HG03139 (cell line): ENCODE data around the gene DACH1.

ENCODE experiments used
- ATAC-seq: cut with Tn5 transposase; IDR thresholded peaks from one replicate; pipeline ENCODE4 v1.9.1; 2021; ENCODE audit not compliant: unreplicated experiment

DACH1 gene

DNA sequence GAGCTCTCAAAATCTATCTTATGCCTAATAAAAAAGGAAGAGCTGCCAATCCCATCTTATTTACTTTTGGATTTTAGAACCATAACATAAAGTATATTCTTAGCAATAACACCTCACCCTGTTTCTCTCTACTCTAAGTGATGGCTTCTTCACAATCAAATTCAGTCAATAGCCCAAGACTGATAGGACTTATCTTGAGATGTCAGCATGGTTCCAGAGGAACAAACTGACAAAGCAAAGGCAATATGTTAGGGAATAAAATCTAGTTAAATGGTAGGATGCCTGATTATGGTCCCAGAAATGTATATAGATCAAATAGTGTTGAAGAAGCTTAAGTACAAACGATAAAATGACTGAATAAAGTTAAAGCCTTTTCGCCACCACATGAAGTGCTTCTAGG is 36.3 kb downstream of the DACH1 start:
- no peak for ATAC-seq

DNA sequence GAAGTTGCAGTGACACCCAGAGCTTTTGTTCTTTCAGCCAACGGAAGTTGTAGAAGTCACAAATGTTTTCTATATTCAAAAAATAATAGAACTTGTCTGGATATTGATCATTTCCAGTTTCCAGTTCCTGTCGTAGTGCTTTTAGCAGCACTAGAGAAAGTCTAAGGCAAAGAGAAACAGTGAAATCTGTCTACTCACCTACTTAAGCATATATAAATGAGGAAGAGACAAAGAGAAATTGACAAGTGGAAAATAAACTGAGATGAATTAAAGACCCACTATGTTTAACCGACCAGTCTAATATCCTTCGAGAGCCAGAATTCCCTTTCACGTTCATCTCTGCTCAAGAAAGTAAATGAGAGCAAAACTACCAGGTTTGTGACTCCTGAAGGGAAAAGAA is 36.7 kb downstream of the DACH1 start:
- ATAC-seq: no peak

DNA sequence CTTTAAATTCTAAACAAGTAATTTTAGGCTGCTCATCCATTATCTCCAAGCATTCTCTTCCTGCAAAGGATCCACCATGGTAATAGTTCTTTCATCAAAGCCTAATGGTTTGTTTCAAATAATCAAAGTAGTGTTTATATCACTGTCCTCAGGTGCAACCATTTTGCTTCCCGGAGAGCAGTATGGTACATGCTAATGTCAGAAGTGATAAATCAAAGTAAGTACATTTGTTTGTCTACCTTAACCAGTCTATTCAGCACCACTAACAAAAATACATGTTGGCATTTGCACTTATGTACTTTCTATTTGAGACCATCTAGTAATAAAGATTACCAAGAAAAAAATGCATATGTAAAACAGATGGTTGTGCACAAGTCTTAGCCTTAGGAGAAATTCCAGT is 37.5 kb downstream of the DACH1 start:
- no peak for ATAC-seq

DNA sequence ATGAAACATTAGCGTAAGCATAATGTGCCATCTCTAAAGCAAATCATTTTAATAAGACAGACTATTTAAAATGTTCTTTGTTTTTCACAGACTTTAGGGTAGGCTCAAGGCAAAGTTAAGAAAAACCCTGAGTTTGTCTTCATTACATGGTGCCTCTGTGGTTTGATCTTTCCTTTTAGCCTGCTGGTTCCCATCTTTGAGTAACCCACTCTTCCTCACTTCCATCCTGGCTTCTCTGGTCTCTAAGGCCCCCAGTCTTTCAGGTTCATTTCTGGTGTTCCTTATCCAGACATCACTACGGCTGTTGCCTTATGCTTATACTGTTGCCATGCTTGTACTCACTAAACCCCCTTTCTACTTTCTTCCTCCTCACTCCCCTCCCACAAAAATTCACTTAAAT is 38.4 kb downstream of the DACH1 start:
- no peak for ATAC-seq

DNA sequence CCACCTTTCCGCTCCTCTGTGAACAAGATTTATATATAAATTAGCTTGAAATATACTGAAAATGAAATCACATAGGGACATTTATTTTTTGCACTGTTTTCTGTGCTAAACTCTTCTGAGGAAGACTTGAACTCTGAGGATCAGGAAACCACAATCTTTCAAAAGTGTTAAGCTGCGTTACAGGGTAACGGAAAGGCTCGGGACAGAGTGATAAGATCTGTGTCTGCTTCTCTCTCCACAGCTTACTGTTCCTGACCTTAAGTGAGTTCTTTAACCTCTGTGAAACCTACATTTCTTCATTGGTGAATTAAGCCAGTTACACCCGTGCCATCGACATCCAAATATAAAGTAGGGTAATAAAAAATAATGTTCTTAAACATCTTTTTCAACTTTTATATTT is 38.9 kb downstream of the DACH1 start:
- no peak for ATAC-seq

DNA sequence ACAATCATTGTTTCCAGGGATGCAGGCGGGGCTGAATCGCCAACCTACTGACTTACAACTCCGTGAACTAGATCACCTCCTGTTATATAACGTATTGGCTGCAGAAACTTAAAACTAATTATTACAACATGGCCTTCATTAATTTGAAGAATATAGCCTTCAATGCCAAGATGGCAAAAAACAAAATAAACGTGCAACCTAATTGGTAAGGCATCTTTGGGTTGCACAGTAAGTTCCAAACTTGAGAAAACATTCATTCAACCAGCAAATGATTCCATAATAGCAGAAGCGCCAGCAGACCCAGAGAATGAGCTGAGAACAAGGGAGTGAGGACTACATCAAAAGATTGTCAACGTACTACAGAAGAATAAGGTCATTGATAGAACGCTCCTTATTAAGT is 39.8 kb downstream of the DACH1 start:
- ATAC-seq: no peak

DNA sequence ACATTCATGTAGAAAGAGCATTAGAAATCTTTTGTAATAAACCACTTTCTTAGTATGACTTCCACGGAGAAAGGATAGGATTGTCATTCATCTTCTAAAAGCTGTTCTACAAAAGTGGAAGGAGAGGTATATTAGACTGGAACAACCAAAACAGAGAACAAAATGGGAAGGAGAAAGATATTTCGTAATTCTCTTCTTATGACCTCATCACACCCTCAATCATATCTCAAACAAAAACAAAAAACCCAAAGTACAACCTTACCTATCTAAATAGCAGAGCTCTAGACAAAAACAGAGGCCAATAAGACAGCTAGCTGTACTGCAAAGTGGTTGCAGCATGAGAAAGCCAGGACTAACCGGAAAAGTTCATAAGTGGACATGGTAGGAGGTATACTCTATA is 46.3 kb downstream of the DACH1 start:
- no peak for ATAC-seq

DNA sequence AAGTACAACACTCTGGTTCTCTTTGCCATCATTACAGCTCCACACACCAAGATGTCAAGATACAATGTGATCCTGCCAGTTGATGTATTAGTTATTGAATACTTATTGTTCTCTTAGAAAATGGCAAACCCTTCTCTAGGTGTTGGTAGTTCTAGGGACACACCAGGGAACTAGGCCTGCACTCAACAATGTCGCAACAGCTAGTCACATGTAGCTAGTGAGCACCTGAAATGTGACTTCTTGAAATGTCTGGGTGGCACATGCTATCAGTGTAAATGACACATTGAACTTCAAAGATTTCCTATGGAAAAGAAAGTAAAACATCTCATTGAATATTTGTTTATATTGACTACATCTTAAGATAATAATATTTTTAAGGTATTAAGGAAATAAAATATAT is 49.7 kb downstream of the DACH1 start:
- no peak for ATAC-seq

DNA sequence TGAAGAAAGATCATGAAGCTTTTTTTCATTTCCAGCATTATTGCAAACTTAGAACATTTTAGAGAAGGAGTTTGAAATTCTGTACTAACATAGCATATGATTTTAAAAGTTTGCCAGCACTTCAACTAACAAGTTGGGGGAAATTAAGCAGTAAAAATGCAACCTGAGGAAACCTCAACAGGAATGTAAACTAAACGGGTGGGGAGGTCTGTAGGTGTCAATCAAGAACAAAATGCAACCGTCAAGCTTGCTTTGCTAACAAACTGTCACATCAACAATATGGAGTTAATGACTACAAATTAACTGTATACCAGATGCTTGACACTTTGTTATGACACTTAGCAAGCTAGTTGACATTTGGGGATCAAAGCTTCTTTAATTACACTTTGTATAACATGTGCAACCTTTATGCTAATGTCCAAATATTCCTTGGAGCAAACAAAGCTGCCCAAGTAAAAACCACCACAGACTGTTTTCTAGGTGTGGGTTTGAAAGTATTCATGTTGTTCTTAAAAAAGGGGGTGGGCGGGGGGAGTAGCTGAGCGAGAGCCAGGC is 52.1 kb downstream of the DACH1 start:
- ATAC-seq: no peak

DNA sequence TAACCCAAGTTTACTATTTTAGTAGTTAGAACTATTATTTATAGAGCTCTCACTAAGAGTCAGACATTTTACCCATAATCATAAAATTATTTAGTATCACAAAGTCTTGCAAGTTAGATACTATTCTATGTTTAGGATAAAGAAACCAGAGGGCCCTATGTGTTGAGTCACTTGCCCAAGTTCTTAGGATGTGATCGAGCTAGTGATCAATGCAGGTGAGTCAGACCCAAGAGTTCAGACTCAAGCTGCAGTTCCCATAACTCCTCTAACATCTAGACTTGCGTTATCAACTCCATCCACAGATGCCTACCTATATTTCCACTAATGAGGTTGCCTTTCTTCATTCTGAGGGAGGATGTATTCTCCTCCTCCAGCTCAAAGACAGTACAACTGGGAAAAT is 53.8 kb downstream of the DACH1 start:
- no peak for ATAC-seq

DNA sequence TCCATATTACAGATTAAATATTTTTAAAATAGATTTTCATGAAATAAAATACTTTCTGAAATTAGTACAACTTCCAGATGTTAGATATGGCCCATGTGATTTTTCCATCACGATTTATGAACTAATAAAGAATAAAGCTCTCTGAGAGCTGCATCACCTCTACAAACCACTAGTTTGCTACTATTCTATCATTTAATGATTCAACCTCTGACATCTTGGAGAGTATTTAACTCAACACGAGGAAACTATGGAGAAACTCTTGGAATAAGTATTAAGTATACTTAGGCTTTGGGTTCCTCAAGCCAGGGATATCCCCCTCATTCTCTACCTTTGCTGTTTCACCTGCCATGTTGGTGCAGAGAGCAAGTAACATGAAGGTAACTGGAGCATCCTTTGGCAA is 55.7 kb downstream of the DACH1 start:
- no peak for ATAC-seq

DNA sequence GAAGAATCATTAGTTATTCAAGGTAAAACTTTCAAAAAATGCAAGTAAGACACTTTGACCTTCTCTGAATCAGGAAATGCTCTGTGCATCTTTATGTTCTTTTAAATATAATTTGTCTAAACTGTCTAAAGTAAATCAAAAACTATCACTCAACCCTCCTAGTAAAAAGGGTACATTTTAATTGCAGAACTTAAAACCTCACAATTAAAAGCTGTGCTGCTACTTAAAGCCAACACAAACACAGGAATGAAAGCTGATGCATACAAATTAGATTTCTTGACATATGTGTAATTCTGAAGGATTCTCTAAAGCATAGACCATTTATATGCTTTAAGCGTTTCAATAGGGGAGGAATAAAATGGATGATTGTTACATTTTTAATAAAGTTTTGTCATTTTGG is 58.3 kb downstream of the DACH1 start:
- ATAC-seq: no peak

DNA sequence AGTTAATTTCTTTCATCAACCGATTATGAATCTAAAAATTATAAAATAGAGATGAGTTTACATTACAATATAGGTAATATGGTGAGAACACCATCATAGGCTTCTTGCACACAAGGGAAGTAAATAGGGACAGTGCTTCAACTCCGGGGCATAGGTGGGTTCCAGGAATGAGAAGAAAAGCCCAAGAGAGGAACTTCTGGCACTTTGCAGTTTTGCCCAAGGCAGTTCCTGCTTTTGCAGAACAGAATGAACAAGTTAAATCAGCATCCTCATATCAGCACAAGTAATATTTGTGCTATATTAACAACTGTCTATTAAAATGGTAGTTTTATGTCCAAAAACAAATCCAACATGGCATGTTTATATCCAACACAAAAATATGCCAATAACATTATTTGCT is 60.1 kb downstream of the DACH1 start:
- ATAC-seq: no peak

DNA sequence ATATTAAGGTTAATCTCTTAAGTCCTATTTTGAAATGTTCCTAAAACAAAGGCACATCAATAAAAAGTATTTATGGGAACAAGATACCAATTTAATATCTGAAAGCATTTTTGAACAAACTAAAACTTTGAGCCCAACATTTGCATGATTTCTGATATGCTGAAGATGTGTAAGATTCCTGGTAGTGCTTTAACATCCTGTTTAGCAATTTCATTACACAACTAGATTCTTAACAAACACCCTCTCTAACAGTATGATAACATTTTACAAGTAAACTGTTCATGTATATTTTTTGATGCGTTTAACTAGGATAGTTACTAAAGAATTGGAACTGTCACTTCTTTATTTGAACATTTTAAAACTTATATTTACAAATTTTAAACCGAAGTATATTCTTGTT is 63.9 kb downstream of the DACH1 start:
- no peak for ATAC-seq

DNA sequence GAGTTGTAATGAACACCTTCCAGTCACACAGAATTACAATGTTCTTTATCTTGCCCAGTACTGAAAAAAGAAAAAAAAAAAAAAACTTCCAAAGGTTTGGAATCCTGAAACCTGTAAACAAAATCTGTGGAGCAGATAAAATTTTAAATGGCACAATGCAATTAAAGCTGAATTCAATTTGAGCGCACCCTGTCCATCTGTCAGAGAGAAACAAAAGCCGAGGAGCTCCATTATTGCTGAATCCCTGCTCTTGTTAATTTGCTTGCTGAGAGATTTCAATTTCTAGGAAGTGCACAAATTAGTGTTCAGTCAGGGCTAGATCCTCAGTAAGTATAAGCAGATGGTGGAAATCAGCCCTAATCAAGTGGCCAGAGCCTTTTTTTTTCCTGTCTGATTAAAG is 65.2 kb downstream of the DACH1 start:
- ATAC-seq: no peak

DNA sequence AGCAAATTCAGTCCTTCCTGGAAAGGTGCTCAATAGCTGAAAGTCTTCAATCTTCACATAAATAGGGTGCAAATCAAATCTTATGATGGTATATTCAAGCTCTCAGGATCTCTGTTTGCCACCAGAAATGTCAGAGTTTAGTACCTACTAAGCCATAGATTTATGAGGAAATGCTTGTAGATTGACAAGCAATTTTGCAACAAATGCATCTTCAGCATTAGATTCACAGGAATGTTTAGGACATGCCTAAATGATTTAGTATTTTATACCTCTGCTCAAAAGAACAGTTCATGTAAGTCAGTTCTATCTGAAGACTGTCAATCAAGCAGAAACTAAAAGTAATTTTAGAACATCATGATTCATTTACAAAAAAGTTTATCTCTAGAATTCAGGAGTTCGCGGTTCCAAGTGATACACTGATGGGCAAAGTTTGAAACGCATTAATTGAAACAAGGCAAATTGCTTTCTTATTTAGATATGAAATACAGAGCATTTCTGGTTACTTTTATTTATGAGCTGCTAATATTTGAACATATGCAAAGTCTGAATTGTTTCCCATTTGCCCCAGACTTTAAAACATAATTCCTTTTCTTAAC is 65.7 kb downstream of the DACH1 start:
- ATAC-seq: no peak

DNA sequence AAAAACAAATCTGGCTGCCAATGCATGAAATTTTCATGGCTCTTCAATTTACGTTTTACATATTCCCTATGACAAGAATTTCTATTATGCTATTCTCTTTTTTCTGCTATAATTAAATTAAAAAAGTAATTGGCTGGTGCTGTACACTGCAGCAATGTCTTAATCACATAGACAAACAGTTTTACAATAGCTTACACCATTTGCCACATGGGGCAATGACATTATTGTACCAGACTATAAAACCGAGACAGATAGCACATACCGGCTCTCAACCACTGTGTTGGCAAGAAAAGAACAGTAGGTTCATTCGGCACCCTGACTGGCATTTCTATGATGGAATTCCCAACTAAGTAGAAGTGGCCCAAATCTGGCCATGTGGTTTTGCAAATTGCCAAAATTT is 67.7 kb downstream of the DACH1 start:
- no peak for ATAC-seq

DNA sequence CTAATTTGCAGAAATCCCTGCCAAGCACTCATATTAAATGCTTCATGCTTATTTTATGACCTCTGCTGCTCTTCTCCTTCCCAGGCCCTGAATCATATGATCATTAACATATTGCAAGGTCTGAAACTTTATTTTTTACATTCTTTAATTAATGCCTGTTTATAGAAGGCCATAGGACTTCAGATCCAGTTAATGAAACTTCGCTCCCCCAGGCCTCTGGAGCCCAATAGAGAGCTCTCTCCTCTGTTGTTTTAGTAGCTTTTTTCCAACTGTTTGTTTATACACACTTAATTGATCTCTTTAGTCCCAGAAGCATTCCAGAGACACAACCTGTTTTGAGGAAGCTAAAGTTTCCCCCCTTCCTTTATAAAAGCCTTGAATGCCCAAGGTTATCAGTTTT is 68.3 kb downstream of the DACH1 start:
- ATAC-seq: no peak

DNA sequence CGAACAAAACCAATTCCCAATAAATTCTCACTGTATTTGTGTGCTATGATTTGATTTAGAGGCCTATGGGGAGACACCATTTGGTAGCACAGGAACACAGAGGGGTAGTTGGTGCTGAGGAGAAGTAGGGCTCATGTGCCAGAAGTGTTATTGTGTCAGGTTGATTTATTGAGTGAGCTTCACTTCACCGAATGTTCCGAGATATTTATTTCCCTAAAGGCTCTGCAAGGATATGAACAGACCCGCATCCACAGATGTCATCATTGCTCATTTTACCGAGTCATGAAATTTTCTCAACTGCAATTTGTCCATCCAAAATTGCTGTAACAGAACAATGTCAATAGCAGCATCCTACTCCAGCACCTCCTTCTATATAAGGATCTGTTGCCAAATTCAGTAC is 69.5 kb downstream of the DACH1 start:
- ATAC-seq: no peak

DNA sequence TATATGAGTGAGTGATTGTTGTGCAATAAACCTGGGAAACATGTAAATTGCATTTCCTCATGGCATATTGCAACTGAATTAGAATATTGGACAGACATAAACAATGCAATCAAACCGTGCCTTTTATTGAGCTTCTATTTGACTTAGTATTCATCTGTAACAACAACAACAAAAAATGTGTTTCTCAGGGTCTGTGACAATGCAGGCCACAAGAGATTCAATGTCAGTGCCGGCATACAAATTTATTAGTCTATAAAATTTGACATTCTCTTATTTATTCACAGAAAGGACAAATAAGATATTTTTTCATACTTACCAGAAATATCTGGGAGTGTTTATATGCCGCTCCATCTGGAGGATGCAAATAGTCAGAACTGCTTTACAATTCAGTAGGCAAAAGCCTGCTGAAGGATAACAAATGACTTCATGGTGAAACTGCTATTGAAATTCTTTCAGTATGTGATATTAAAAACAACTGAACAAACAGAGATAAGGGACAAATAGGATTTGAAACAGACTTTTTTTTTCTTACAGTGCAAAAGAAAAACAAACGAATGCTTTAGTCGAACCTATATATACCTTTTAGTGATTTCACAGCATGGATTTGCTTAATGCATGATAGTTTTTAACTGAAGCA is 77.2 kb downstream of the DACH1 start:
- no peak for ATAC-seq

DNA sequence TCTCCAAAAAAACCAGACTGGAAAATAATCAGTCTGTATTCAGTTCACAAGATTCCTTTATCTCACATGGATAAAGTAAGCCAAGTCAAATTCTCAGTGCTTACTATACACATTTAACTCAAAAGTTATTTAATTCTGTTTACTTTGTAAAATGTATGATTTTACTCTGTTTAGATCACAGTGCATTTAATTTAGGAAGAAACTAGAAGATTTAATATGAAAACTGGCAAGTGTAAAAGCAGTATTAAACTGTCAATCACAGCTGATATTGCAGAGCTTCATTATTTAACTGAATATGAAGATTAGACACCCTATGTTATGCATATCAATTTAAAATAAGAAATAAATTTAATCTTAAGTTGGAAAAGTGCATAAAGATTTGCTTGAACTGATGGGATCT is 78.0 kb downstream of the DACH1 start:
- ATAC-seq: no peak

DNA sequence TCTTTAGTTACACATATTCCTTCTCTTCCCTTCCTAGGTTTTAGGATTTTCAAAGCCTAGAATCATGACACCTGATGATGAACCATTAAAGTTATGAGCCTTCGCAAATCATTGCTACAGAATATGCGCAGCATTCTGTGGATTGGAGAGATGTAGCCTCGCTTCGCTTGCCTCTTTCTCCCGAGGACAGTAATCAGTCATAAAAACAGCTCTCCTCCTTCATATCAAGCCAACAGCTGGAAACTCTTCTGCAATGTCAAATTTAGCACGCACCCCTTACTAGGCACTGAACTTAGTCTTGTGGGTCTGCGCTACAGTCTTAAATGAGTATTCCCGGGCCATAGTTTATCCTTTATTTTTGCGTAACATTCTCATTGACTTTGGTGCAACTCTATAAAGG is 79.6 kb downstream of the DACH1 start:
- no peak for ATAC-seq

DNA sequence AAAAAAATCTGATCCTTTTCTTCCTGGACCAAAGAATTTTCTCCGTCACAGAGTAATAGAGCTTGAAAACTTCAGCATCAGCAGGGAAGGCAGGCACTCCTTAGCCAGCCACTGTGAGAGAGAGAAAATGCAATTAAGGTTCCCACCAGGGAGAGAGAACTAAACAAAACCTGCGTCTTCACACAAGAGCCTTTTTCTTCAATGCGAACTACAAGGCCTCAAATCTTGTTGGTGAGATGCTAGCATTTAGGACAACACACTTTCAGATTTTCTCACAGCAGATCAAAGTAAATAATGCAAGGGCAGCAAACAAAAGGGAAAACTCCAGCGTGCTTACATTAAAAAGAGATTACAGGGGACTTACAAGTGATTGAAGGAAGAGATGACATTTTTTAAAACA is 80.1 kb downstream of the DACH1 start:
- ATAC-seq: no peak
